Measurements from ENCODE around the gene ELF3. TPM values are rescaled to one million over a fixed set of nuclear protein-coding genes. Genes with fewer than 3 reads are reported as not detected.
A peak's percentile ranks its signal among the peaks of the same experiment; 100 is the strongest.

ELF3 gene
- total RNA-seq, 4 donors from 2014 or later, result 497 to 741 (median 654) TPM

DNA sequence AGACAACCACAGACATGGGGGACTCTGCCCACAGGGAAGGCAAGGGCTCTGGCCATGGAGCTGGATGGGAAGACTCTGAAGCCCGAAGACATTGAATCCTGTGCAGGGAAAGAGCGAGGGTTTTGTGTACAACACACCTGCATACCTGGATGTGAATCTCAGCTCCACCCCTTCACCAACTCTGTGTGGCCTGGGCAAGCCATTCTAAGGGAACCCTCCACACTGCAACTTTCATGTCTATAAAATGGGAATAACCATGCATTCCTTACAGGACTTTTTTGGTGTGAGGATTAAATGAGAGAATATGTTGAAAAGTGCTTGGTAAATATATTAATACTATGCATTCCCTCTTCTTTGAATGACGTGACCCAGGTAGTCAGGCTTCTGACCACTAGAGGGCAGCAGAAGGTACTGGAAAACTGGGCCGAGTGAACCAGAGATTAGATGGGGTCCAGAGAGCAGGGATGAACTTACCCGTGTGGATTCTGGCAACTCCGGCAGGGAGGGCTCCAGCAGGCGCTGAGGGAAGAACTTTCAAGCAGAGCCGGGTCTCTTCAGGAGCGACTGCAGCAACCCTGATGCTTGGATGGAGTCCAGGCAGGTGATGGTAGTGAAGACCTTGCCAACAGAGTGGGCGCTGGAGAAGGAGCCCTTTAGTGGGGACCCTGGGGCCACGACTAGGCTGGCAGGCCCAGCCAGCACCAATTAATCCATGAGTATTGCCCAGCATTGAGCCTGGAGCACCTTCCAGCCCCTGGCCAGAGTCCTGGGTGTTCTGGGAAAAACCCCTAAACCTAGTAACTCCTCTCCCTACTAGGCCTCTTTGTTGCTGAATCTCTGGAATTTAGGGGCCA, 834 bp upstream of the ELF3 start:
- no peaks in the 10 kb centered on the region for H3K27me3 ChIP-seq
- H3K27ac ChIP-seq, result peak overlapping the region in 3 of 4 donors; percentile 76 to 99 (median 96)
- no peaks in the 10 kb centered on the region for H3K9me3 ChIP-seq
- H3K4me1 ChIP-seq, result peaks cover 0 to 5% (median 0%) of the 10 kb centered on the region in 4 donors
- H3K36me3 ChIP-seq, result peaks cover 0 to 51% (median 0%) of the 10 kb centered on the region in 3 donors
- peak overlapping the region in 2 of 4 donors; percentile 42 to 53 for H3K4me3 ChIP-seq
- TF ChIP-seq, protein P1, sequence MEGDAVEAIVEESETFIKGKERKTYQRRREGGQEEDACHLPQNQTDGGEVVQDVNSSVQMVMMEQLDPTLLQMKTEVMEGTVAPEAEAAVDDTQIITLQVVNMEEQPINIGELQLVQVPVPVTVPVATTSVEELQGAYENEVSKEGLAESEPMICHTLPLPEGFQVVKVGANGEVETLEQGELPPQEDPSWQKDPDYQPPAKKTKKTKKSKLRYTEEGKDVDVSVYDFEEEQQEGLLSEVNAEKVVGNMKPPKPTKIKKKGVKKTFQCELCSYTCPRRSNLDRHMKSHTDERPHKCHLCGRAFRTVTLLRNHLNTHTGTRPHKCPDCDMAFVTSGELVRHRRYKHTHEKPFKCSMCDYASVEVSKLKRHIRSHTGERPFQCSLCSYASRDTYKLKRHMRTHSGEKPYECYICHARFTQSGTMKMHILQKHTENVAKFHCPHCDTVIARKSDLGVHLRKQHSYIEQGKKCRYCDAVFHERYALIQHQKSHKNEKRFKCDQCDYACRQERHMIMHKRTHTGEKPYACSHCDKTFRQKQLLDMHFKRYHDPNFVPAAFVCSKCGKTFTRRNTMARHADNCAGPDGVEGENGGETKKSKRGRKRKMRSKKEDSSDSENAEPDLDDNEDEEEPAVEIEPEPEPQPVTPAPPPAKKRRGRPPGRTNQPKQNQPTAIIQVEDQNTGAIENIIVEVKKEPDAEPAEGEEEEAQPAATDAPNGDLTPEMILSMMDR (IDR thresholded peaks at IDR 0.05), result peak; percentile 72 to 97 (median 90)
- peak in 1 of 2 donors; percentile 9 for TF ChIP-seq POLR2A (IDR thresholded peaks at IDR 0.05)
- peak; percentile 65 to 91 (median 80) for DNase-seq

DNA sequence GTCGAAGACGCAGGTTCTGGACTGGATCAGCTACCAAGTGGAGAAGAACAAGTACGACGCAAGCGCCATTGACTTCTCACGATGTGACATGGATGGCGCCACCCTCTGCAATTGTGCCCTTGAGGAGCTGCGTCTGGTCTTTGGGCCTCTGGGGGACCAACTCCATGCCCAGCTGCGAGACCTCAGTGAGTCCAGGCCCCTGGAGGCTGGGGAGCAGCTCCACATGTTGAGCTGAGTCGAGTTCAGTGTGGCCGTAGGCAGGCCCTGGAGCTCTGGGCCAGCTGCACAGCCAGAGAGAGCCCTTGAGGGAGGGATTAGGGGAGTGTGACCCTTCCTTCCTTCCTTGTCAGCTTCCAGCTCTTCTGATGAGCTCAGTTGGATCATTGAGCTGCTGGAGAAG, 1.6 kb downstream of the ELF3 start:
- TF ChIP-seq POLR2A (IDR thresholded peaks at IDR 0.05), result no peak
- TF ChIP-seq, protein P1 (IDR thresholded peaks at IDR 0.05), result no peak
- H3K4me3 ChIP-seq, result peak overlapping the region in 3 of 4 donors; percentile 42 to 77 (median 67)
- DNase-seq, result peak in 1 of 3 donors; percentile 69
- no peaks in the 10 kb centered on the region for H3K9me3 ChIP-seq
- no peaks in the 10 kb centered on the region for H3K27me3 ChIP-seq
- peaks cover 0 to 43% (median 0%) of the 10 kb centered on the region in 3 donors for H3K36me3 ChIP-seq
- peak overlapping the region in 3 of 4 donors; percentile 80 to 99 (median 96) for H3K27ac ChIP-seq
- peaks cover 0 to 5% (median 0%) of the 10 kb centered on the region in 4 donors for H3K4me1 ChIP-seq

DNA sequence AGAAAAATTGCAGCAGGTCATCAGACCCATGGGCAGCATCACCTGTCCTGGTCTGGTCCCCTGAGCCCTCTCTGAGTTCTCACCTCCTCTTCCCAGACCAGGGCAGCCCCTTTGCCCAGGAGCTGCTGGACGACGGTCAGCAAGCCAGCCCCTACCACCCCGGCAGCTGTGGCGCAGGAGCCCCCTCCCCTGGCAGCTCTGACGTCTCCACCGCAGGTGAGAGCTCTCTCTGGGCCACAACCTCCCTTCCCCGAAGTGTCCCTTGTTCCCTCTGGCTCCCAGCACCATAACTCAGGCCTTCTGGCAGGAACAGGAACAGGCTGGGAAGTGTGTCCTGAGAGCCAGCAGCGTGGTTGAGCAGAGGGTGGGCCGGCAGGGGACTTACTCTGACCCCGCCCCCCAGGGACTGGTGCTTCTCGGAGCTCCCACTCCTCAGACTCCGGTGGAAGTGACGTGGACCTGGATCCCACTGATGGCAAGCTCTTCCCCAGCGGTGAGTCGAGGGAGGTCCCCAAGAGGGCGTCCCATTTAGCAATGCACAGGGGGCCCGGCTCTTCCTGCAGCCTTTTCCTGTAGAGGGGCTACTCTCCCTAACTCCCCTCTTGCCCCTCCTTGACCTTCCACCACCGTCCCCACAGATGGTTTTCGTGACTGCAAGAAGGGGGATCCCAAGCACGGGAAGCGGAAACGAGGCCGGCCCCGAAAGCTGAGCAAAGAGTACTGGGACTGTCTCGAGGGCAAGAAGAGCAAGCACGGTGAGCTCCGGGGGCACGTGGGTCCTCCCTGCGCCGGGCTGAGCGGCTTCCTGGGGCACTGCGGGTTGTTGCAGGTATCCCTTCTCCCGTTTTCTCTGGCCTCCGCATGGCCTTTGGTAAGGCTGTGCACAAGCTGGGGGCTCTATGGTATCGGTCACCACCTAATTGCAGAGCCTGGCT, 2.4 kb downstream of the ELF3 start:
- H3K36me3 ChIP-seq, result peaks cover 0 to 43% (median 0%) of the 10 kb centered on the region in 3 donors
- H3K4me1 ChIP-seq, result peaks cover 0 to 5% (median 0%) of the 10 kb centered on the region in 4 donors
- H3K27me3 ChIP-seq, result no peaks in the 10 kb centered on the region
- H3K9me3 ChIP-seq, result no peaks in the 10 kb centered on the region
- H3K4me3 ChIP-seq, result peak overlapping the region in 3 of 4 donors; percentile 42 to 77 (median 67)
- TF ChIP-seq, protein P1 (IDR thresholded peaks at IDR 0.05), result peak in 2 of 6 experiments; percentile 6 to 17
- no peak for TF ChIP-seq POLR2A (IDR thresholded peaks at IDR 0.05)
- peak overlapping the region in 3 of 4 donors; percentile 80 to 99 (median 96) for H3K27ac ChIP-seq
- DNase-seq, result peak in 2 of 3 donors; percentile 52 to 63

DNA sequence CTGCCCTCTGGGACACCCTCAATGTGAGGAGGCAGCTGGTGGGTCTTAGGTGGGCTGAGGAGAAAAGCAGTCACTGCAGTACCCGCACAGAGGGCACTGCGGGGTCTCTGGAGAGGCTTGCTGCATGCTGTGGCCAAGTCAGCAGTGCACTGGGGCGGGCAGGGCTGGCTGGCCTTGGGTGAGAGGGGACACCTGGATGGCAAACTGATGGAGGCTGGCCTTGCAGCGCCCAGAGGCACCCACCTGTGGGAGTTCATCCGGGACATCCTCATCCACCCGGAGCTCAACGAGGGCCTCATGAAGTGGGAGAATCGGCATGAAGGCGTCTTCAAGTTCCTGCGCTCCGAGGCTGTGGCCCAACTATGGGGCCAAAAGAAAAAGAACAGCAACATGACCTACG, 3.2 kb downstream of the ELF3 start:
- DNase-seq, result peak in 2 of 3 donors; percentile 50 to 66
- no peaks in the 10 kb centered on the region for H3K27me3 ChIP-seq
- H3K4me1 ChIP-seq, result peaks cover 0 to 5% (median 0%) of the 10 kb centered on the region in 4 donors
- peak overlapping the region in 3 of 4 donors; percentile 42 to 77 (median 67) for H3K4me3 ChIP-seq
- no peak for TF ChIP-seq POLR2A (IDR thresholded peaks at IDR 0.05)
- TF ChIP-seq, protein P1 (IDR thresholded peaks at IDR 0.05), result no peak
- peak overlapping the region in 3 of 4 donors; percentile 80 to 99 (median 96) for H3K27ac ChIP-seq
- peaks cover 0 to 43% (median 0%) of the 10 kb centered on the region in 3 donors for H3K36me3 ChIP-seq
- H3K9me3 ChIP-seq, result no peaks in the 10 kb centered on the region

DNA sequence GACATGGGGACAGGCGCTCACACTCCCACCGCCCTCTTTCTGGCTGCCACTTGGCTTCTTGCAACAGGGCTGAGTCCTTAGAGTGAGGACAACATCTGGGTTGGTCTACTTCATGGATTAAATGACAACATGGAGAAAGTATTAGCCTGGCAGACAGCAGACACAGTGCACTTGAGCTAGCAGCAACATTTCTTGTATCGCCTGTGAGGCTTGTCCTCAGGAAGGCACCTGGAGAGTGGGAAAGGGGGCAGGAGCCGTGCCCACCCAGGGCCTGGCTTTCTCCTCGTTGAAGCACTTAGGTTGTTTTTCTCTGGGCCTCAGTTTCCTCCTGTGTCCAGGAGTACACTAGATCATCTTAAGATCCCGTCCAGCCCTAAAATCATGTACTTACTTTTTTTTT, 3.7 kb downstream of the ELF3 start:
- peak overlapping the region in 3 of 4 donors; percentile 42 to 77 (median 67) for H3K4me3 ChIP-seq
- no peaks in the 10 kb centered on the region for H3K27me3 ChIP-seq
- peaks cover 0 to 5% (median 0%) of the 10 kb centered on the region in 4 donors for H3K4me1 ChIP-seq
- no peaks in the 10 kb centered on the region for H3K9me3 ChIP-seq
- DNase-seq, result no peak
- H3K27ac ChIP-seq, result peak overlapping the region in 3 of 4 donors; percentile 80 to 99 (median 96)
- TF ChIP-seq, protein P1 (IDR thresholded peaks at IDR 0.05), result no peak
- H3K36me3 ChIP-seq, result peaks cover 0 to 43% (median 0%) of the 10 kb centered on the region in 3 donors

Data from Peyer's patch (tissue), 4 donors.